ENCODE results near the gene MAJIN.
"Not testable (repeated sequence)": the region's sequence is repeated elsewhere in the genome, so short reads cannot be mapped to it uniquely, and the experiment has no call there.

The MAJIN gene

GRCh38 chr11:64971421-64972233 lies at the start of gene MAJIN:
TSS of gene MAJIN (minus strand) at chr11:64972108. CDS start at chr11:64959405, 12,703 bp downstream.
- peak; percentile 96 for DNase-seq (ENCODE audit: low spot score)

GRCh38 chr11:65021509-65021908 lies 49.6 kb upstream of the MAJIN start:
- DNase-seq (ENCODE audit: low spot score): no peak

- DNase-seq (ENCODE audit: low spot score): no peak
Observed at GRCh38 chr11:65021003-65021402, 49.1 kb upstream of the MAJIN start.

GRCh38 chr11:65019824-65020223 lies 47.9 kb upstream of the MAJIN start:
- no peak for DNase-seq (ENCODE audit: low spot score)

GRCh38 chr11:65017937-65018336 lies 46.0 kb upstream of the MAJIN start:
- DNase-seq (ENCODE audit: low spot score): no peak

GRCh38 chr11:65016705-65017104 lies 44.8 kb upstream of the MAJIN start:
- DNase-seq (ENCODE audit: low spot score): no peak

GRCh38 chr11:65014726-65015227 lies 42.9 kb upstream of the MAJIN start:
- DNase-seq (ENCODE audit: low spot score): no peak

GRCh38 chr11:65013888-65014725 lies 42.2 kb upstream of the MAJIN start, which contains the start of gene ARL2:
TSS of gene ARL2 (plus strand) at chr11:65014160. CDS start at chr11:65014208, 48 bp downstream.
- peak; percentile 95 for DNase-seq (ENCODE audit: low spot score)

- peak; percentile 95 for DNase-seq (ENCODE audit: low spot score)
Observed at GRCh38 chr11:65013130-65013887, 41.4 kb upstream of the MAJIN start.

- DNase-seq (ENCODE audit: low spot score): no peak
Observed at GRCh38 chr11:65008873-65009272, 37.0 kb upstream of the MAJIN start.

- DNase-seq (ENCODE audit: low spot score): no peak
Observed at GRCh38 chr11:65008016-65008415, 36.1 kb upstream of the MAJIN start.

GRCh38 chr11:65003968-65004367 lies 32.1 kb upstream of the MAJIN start:
- not testable (repeated sequence) for DNase-seq (ENCODE audit: low spot score)

- no peak for DNase-seq (ENCODE audit: low spot score)
Observed at GRCh38 chr11:65003282-65003681, 31.4 kb upstream of the MAJIN start.

- DNase-seq (ENCODE audit: low spot score): no peak
Observed at GRCh38 chr11:65002706-65003105, 30.8 kb upstream of the MAJIN start.

GRCh38 chr11:64999478-64999877 lies 27.6 kb upstream of the MAJIN start:
- DNase-seq (ENCODE audit: low spot score): no peak

- DNase-seq (ENCODE audit: low spot score): no peak
Observed at GRCh38 chr11:64998690-64999431, 27.0 kb upstream of the MAJIN start.

GRCh38 chr11:64998141-64998540 lies 26.2 kb upstream of the MAJIN start:
- no peak for DNase-seq (ENCODE audit: low spot score)

- DNase-seq (ENCODE audit: low spot score): peak; percentile 80
Observed at GRCh38 chr11:64996710-64997380, 24.9 kb upstream of the MAJIN start, which contains the start of gene BATF2. TSS of gene BATF2 (minus strand) at chr11:64996971. CDS start at chr11:64996914, 57 bp downstream.

- DNase-seq (ENCODE audit: low spot score): no peak
Observed at GRCh38 chr11:64996327-64996709, 24.4 kb upstream of the MAJIN start.

GRCh38 chr11:64994318-64994717 lies 22.4 kb upstream of the MAJIN start:
- no peak for DNase-seq (ENCODE audit: low spot score)

Measured in germinal center (tissue), 1 donor.